Measurements from ENCODE around the gene NDST1.

The NDST1 gene

DNA sequence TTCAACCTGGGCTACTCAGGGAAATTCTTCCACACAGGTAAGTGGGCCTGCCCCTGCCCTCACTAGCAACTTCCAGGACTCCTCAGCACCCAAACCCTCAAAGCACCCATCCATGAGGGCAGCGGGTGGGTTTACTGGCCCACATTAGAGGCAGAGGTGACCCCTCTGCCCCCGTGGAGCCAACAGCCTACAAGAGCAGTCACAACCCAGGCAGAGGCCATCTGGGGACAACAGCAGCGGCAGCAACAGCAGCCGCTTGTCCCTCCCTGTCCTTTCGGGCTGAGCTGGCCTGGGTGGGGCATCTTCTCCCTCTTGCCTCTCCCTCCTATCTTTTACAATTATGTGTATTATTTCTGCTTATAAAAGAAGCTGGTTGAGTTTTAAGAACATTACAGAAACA, 25.1 kb downstream of the NDST1 start:
- TF ChIP-seq, protein P1, sequence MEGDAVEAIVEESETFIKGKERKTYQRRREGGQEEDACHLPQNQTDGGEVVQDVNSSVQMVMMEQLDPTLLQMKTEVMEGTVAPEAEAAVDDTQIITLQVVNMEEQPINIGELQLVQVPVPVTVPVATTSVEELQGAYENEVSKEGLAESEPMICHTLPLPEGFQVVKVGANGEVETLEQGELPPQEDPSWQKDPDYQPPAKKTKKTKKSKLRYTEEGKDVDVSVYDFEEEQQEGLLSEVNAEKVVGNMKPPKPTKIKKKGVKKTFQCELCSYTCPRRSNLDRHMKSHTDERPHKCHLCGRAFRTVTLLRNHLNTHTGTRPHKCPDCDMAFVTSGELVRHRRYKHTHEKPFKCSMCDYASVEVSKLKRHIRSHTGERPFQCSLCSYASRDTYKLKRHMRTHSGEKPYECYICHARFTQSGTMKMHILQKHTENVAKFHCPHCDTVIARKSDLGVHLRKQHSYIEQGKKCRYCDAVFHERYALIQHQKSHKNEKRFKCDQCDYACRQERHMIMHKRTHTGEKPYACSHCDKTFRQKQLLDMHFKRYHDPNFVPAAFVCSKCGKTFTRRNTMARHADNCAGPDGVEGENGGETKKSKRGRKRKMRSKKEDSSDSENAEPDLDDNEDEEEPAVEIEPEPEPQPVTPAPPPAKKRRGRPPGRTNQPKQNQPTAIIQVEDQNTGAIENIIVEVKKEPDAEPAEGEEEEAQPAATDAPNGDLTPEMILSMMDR (IDR thresholded peaks at IDR 0.05) = no peak
- no peak for TF ChIP-seq ZFX (IDR thresholded peaks at IDR 0.05; ENCODE audit: borderline replicate concordance)
- no peak overlapping the region for H3K27ac ChIP-seq

DNA sequence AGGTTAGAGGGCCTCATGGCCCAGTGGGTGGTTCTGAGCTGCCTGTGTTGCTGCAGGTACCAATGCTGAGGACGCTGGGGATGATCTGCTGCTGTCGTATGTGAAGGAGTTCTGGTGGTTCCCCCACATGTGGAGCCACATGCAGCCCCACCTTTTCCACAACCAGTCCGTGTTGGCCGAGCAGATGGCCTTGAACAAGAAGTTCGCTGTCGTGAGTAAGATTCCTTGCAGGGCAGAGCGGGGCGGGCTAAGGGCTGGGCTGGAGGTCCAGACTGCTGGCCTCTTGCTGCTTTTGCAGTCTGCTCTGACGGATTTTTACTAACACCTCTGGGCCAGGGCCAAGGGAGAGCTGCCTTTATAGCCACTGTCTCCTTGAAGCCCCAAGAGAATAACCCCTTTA, 26.9 kb downstream of the NDST1 start:
- TF ChIP-seq, protein P1 (IDR thresholded peaks at IDR 0.05) = no peak
- TF ChIP-seq ZFX (IDR thresholded peaks at IDR 0.05; ENCODE audit: borderline replicate concordance) = no peak

GRCh38 chr5:150535611-150536010, 27.7 kb downstream of the NDST1 start:
- no peak for TF ChIP-seq ZFX (IDR thresholded peaks at IDR 0.05; ENCODE audit: borderline replicate concordance)
- TF ChIP-seq, protein P1 (IDR thresholded peaks at IDR 0.05) = no peak
- H3K27ac ChIP-seq = no peak overlapping the region

More for the DNA sequence above, 26.9 kb downstream of the NDST1 start:
- no peak overlapping the region for H3K27ac ChIP-seq

DNA sequence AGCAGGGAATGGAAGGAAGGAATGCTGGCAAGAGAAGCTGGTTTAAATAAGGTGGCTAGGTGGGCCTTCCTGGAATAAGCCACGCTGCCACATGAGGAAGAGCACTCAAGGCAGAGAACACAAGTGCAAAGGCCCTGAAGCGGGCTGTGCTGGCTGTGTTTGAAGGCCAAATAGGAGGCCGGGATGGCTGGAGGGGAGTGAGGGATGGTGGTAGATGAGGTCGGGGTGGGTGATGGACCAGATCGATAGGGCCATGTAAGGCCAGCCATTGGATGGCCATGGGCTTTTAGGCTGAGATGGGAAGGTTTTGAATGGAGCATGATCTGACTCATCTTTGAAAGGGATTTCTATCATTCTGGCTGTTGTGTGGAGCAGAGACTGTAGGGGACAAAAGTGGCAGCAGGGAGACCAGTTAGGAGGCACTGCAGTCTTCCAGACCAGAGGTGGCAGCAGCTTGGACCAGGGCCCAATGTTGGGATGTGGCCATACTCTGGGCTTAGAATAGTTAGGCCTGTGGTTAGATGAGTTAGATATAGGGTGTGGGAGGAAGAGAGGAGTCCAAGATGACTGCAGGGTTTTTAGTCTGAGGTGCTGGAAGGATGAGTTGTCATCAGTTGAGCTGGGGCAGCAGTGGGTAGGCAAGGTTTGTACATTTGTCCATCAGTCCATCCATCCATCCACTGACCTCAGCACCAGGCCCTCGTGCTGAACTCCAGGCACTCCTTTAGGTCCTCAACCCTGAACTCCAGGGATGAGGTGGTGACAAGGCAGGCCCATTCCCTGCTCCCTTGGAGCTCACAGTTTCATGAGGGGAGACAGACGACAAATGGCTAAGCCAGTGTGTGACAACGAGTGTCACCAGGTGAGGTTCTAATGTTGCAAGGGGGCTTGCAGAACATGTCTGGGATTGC, 30.3 kb downstream of the NDST1 start:
- no peak for TF ChIP-seq ZFX (IDR thresholded peaks at IDR 0.05; ENCODE audit: borderline replicate concordance)
- TF ChIP-seq, protein P1 (IDR thresholded peaks at IDR 0.05) = no peak
- H3K27ac ChIP-seq = no peak overlapping the region

DNA sequence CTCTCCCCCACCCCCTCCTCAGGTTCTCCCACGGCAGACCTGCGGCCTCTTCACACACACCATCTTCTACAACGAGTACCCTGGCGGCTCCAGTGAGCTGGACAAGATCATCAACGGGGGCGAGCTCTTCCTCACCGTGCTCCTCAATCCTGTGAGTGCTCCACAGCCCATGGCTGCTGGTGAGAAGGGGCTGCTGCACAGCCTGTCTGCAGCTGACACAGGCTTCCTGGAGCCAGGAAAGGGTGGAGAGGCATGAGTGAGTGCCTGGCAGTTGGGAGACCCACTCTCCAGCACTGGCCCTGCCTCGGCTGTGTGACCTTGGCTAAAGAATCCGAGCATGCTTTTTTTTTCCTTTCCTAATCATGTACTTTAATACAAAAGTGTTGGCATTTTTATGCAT, 31.3 kb downstream of the NDST1 start:
- no peak for TF ChIP-seq ZFX (IDR thresholded peaks at IDR 0.05; ENCODE audit: borderline replicate concordance)
- TF ChIP-seq, protein P1 (IDR thresholded peaks at IDR 0.05) = no peak
- H3K27ac ChIP-seq = no peak overlapping the region

DNA sequence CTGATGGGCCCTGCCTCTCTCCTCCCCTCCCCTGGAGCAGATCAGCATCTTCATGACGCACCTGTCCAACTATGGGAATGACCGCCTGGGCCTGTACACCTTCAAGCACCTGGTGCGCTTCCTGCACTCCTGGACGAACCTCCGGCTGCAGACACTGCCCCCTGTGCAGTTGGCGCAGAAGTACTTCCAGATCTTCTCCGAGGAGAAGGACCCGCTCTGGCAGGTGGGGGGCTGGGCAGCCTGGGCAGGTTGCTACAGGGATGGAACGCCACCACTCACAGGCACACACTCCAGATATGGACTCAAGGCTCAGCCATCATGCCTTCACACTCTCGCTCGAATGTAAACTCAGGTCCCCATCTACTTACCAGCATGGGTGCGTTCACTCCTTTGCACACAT, 32.1 kb downstream of the NDST1 start:
- H3K27ac ChIP-seq = no peak overlapping the region
- TF ChIP-seq ZFX (IDR thresholded peaks at IDR 0.05; ENCODE audit: borderline replicate concordance) = no peak

- no peak overlapping the region for H3K27ac ChIP-seq
- TF ChIP-seq, protein P1 (IDR thresholded peaks at IDR 0.05) = no peak
- no peak for TF ChIP-seq ZFX (IDR thresholded peaks at IDR 0.05; ENCODE audit: borderline replicate concordance)
Observed at GRCh38 chr5:150540615-150541396, 32.9 kb downstream of the NDST1 start.

Measured in 22Rv1 (cell line).